WI38 (cell line): Measurements from ENCODE around the gene SLC9A8.

Source experiments
- H3K4me3 ChIP-seq: 2 replicates; pipeline ENCODE4 v1.5.1; 2011; ENCODE audit warnings: low read depth, mild to moderate bottlenecking, control low read depth, low read length
- CTCF ChIP-seq: IDR thresholded peaks from 2 replicates; pipeline ENCODE4 v1.5.1; 2012; ENCODE audit warnings: low read depth, mild to moderate bottlenecking, control low read depth, low read length

Gene SLC9A8

GRCh38 chr20:49845060-49845459 is 32.4 kb downstream of the SLC9A8 start:
- no peak overlapping the region for H3K4me3 ChIP-seq
- no peak for TF ChIP-seq CTCF

- no peak overlapping the region for H3K4me3 ChIP-seq
- TF ChIP-seq CTCF = peak; percentile 35
Measured at GRCh38 chr20:49846206-49846807, 33.7 kb downstream of the SLC9A8 start.

GRCh38 chr20:49850463-49851230 is 38.0 kb downstream of the SLC9A8 start:
- no peak overlapping the region for H3K4me3 ChIP-seq
- no peak for TF ChIP-seq CTCF

GRCh38 chr20:49851231-49851705 is 38.6 kb downstream of the SLC9A8 start:
- H3K4me3 ChIP-seq = no peak overlapping the region
- TF ChIP-seq CTCF = no peak

GRCh38 chr20:49851991-49852390 is 39.4 kb downstream of the SLC9A8 start:
- H3K4me3 ChIP-seq = no peak overlapping the region
- TF ChIP-seq CTCF = no peak

- no peak overlapping the region for H3K4me3 ChIP-seq
- TF ChIP-seq CTCF = no peak
Measured at GRCh38 chr20:49852522-49853080, 40.0 kb downstream of the SLC9A8 start.

- TF ChIP-seq CTCF = no peak
- H3K4me3 ChIP-seq = no peak overlapping the region
Measured at GRCh38 chr20:49853640-49854039, 41.0 kb downstream of the SLC9A8 start.
